Liver (tissue), 3 donors: ENCODE results near the gene HDGFL1.

Experiments used
- ATF3 ChIP-seq: IDR thresholded peaks from 2 replicates; pipeline ENCODE4 v1.6.1; 2016; ENCODE audit warnings: antibody characterized with exemption
- EGR1 ChIP-seq, 2 donors: IDR thresholded peaks; 2 replicates each; pipeline ENCODE4 v1.6.1; 2016 to 2018; ENCODE audit warnings: antibody characterized with exemption in 2 of 2, low read depth in 2 of 2
- MAX ChIP-seq: IDR thresholded peaks from 2 replicates; pipeline ENCODE4 v1.6.1; 2016; ENCODE audit warnings: antibody characterized with exemption
- SP1 ChIP-seq: IDR thresholded peaks from 2 replicates; pipeline ENCODE4 v1.6.1; 2018; ENCODE audit warnings: antibody characterized with exemption, mild to moderate bottlenecking
- TAF1 ChIP-seq: conservative IDR thresholded peaks from 2 replicates; pipeline ENCODE4 v1.6.1; 2016; ENCODE audit warnings: antibody characterized with exemption, mild to moderate bottlenecking
- TF ChIP-seq, protein P1 (sequence below): fragments of 150-350 bp; IDR thresholded peaks from 2 replicates; pipeline ENCODE4 v1.5.1; 2017; ENCODE audit warnings: improper control_type of control experiment, low read depth, low read length; ENCODE audit not compliant: missing input control
- donor health status: healthy.
- donor health status: healthy.

- TF ChIP-seq, protein P1, sequence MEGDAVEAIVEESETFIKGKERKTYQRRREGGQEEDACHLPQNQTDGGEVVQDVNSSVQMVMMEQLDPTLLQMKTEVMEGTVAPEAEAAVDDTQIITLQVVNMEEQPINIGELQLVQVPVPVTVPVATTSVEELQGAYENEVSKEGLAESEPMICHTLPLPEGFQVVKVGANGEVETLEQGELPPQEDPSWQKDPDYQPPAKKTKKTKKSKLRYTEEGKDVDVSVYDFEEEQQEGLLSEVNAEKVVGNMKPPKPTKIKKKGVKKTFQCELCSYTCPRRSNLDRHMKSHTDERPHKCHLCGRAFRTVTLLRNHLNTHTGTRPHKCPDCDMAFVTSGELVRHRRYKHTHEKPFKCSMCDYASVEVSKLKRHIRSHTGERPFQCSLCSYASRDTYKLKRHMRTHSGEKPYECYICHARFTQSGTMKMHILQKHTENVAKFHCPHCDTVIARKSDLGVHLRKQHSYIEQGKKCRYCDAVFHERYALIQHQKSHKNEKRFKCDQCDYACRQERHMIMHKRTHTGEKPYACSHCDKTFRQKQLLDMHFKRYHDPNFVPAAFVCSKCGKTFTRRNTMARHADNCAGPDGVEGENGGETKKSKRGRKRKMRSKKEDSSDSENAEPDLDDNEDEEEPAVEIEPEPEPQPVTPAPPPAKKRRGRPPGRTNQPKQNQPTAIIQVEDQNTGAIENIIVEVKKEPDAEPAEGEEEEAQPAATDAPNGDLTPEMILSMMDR = no peak
- TF ChIP-seq ATF3 (no peak), SP1 (no peak), TAF1 (no peak), EGR1 (IDR thresholded peaks at IDR 0.05; ENCODE audit: low read depth in 2 of 2) (no peak), MAX (no peak)
These were observed 42.6 kb upstream of the HDGFL1 start for GRCh38 chr6:22526736-22527135.
